KBM-7 (cell line): Measurements from ENCODE around the gene L3MBTL4.
"Not testable (repeated sequence)": the region's sequence is repeated elsewhere in the genome, so short reads cannot be mapped to it uniquely, and the experiment has no call there.

ENCODE experiments used
- DNase-seq: peaks from one replicate; pipeline ENCODE4 v3.0.0-alpha.2; 2015
- in situ Hi-C: fragments of 300-500 bp; cut with MboI; formaldehyde crosslinking; loops from 2 replicates; pipeline ENCODE4 v1.14.3; 2020; ENCODE audit warnings: low sequenced_read_pairs, low pct_unique_long_range_greater_than_20kb, mixed read lengths

Gene L3MBTL4

GRCh38 chr18:6155707-6156106 is 259.0 kb downstream of the L3MBTL4 start:
- no peak for DNase-seq
- in situ Hi-C loops, result no loop called here

GRCh38 chr18:6150430-6150829 is 264.3 kb downstream of the L3MBTL4 start:
- DNase-seq, result no peak
- in situ Hi-C loops, result no loop called here

DNA sequence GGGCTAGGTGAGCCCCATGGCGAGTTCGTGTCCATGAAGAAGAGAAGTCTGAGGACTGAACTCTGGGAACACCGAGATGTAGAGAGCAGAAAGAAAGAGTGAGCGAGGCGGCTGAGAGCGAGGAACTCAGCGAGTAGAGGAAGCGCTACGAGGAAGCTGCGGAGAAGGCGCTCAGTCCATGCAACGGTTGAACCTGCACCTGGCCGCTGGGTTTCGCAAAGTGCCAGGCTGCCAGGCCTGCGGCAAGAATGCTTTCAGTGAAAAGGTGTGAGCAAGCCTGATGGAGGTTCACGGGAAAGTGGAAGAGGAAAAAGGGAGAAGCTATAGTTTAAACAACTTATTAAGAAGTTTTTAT is 268.4 kb downstream of the L3MBTL4 start:
- in situ Hi-C loops, result no loop called here
- DNase-seq, result no peak

GRCh38 chr18:6145645-6146306 is 268.9 kb downstream of the L3MBTL4 start:
- DNase-seq, result no peak
- in situ Hi-C loops, result no loop called here

DNA sequence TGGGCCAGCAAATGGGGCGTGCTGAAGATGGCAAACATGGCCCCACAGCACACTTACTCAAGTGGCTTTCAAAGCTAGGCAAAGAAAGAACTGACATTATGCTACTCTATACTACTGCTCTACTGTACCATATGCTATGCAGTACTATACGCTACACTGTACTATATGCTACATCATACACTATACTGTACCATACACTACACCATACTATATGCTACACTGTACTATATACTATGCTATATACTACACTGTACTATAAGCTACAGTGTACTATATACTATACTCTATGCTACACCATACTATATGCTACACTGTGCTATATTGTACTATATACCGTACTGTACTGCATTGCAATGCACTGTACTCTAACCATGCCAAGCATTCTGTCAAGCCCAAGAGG is 275.7 kb downstream of the L3MBTL4 start:
- in situ Hi-C loops, result no loop called here
- no peak for DNase-seq

DNA sequence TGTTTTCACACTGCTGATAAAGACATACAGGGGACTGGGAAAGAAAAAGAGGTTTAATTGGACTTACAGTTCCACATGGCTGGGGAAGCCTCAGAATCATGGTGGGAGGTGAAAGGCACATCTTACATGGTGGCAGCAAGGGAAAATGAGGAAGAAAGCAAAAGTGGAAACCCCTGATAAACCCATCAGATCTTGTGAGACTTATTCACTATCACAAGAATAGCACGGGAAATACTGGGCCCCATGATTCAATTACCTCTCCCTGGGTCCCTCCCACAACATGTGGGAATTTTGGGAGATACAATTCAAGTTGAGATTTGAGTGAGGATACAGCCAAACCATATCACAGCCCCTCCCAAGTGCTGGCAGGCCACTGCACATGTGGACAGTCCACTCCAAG is 278.8 kb downstream of the L3MBTL4 start:
- DNase-seq, in situ Hi-C loops: not testable (repeated sequence)

GRCh38 chr18:6135029-6135428 is 279.7 kb downstream of the L3MBTL4 start:
- in situ Hi-C loops, DNase-seq: not testable (repeated sequence)

DNA sequence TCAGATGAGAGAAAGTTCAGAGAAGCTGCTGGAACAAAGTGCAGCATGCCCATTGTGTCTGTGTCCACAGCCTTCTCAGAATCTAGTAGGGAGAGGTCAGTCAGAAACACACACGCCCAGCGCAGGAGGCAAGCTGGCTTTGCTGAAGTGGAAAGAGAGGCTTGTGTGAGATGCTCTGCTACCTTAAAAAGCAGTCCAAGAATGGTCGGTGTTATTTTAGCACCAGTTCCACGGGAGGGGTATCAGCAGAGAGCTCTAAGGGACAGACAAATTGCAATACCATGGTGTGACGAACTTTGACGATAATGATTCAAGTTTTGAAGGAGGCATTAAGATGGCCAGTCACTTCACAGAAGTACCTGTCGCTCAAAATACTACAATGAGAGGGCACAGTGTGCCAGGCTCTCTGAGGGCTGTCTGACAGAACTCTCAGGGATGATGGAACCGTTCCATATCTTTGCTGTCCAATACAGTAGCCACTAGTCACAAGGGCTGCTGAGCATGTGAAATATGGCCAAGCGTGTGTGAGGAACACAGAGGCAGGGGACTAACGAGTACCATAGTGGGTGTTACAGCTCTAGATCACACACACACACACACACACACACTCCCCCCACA is 281.9 kb downstream of the L3MBTL4 start:
- no peak for DNase-seq
- in situ Hi-C loops, result no loop called here

GRCh38 chr18:6120820-6121279 is 293.9 kb downstream of the L3MBTL4 start:
- no peak for DNase-seq
- in situ Hi-C loops, result no loop called here

GRCh38 chr18:6119761-6120160 is 294.9 kb downstream of the L3MBTL4 start:
- in situ Hi-C loops, result no loop called here
- no peak for DNase-seq

GRCh38 chr18:6118080-6118479 is 296.6 kb downstream of the L3MBTL4 start:
- no peak for DNase-seq
- in situ Hi-C loops, result no loop called here

GRCh38 chr18:6115710-6116109 is 299.0 kb downstream of the L3MBTL4 start:
- DNase-seq, result no peak
- in situ Hi-C loops, result no loop called here

GRCh38 chr18:6113650-6114049 is 301.1 kb downstream of the L3MBTL4 start:
- in situ Hi-C loops, result no loop called here
- DNase-seq, result no peak

DNA sequence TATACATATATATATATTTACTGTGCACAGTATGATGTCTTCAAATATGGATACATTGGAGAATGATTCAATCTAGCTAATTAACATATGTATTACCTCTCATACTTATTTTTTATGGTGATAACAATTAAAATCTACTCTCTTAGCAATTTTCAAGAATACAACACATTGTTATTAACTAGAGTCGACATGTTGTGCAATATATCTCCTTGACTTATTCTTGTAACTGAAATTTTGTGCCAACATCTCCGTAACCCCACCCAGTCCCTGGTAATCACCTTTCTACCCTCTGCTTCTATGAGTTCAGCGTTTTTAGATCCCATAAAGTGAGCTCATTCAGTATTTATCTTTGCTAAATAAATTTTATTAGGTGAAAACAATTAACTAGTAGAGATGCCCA is 303.0 kb downstream of the L3MBTL4 start:
- DNase-seq, result no peak
- in situ Hi-C loops, result no loop called here

- DNase-seq, result no peak
- in situ Hi-C loops, result no loop called here
Measured at GRCh38 chr18:6109743-6110142, 305.0 kb downstream of the L3MBTL4 start.

- DNase-seq, result no peak
- in situ Hi-C loops, result no loop called here
Measured at GRCh38 chr18:6107794-6108193, 306.9 kb downstream of the L3MBTL4 start.

DNA sequence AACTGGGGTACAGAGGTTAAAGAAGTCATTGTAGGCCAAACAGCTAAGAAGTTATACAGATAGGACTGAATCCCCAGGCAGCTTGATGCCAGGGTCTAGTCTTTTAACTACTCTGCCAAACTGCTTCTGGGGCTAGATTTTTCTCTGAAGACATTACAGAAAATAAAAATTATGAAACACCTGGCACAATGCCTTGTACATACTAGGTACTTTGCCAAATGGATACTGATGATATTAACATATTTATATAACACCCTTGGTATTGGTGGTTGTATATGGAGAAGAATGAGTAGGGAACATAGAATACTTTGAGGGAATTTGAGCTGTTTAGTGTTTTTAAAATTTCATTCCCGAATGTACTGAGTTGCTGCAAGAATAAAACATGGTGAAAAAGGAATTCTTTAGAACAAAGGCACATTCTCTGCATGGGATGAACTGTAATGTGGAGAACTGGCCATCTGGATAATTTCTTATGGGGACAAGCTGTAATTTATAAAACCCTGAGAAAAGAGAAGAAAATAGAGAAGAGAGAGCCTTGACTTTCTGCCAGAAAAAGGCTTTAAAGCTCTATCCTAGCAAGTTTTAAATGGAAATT is 308.5 kb downstream of the L3MBTL4 start:
- in situ Hi-C loops, result no loop called here
- no peak for DNase-seq

DNA sequence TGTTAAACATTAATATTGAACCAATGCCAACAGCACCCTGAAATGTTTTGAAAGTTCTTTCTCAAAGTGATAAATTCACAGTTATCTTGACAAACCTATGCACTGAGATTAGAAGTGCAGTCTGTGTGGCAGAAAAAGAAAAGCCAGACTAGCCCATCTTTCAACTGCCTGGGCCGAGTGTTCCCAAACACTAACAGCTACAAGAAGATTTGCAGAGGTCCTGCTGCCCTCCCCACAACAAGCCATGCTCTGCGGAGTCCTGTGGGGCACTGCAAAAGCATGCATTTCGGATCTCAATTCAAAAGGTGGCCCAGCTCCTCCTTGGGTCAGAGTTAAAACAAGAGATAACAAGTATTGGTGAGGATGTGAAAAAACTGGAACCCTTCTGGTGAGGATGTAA is 311.0 kb downstream of the L3MBTL4 start:
- no peak for DNase-seq
- in situ Hi-C loops, result no loop called here

DNA sequence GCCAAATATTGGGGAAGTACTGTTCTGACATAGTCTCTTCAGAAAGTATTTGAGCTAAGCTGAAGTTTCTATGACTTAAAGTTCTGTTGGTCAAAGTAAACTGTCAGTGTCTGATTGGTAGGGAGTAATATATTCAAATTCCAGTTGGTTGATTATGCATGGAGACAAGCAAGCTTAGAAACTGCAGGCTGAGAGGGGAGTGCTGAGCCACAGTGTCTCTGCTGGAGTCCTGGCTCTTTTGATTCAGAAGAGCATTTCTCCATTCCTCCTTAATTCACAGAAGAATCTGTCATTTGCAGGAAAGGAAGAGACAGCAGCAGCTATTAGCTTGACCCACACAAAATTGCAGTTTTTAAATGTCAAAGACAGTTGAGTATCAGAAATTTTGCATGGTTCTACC is 318.0 kb downstream of the L3MBTL4 start:
- in situ Hi-C loops, result no loop called here

DNA sequence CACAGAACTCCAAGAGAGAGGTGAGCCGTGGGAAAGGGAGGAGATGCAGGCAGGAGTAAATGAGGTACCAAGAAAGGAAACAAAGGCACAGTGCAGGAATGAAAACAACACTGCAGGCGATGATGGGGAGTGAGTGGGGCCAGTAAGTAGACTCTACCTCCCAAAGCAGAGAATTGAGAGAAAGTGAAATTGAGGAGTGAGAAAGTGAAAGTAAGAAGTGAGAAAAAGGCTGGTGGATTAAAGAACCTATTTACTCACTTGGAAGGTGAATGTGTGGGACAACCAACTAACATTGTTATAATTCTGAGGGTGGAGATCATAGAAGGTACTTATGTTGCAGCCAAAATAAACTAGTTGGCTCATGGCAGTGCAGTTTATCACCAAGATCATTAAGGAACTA is 326.3 kb downstream of the L3MBTL4 start:
- DNase-seq, result no peak
- in situ Hi-C loops, result no loop called here

More for the DNA sequence above, 318.0 kb downstream of the L3MBTL4 start:
- DNase-seq, result no peak

GRCh38 chr18:6086731-6087130 is 328.0 kb downstream of the L3MBTL4 start:
- in situ Hi-C loops, result no loop called here
- no peak for DNase-seq
